ENCODE results near the gene CERS6. TPM values are rescaled to one million over a fixed set of nuclear protein-coding genes. Genes with fewer than 3 reads are reported as not detected.

The CERS6 gene
- total RNA-seq, 1 donor from 2014 or later: 36.4 TPM

GRCh38 chr2:168573128-168573903 lies 117.2 kb downstream of the CERS6 start:
- Mint-ChIP-seq H3K9me3 (ENCODE audit: unreplicated experiment) (no peaks in the 10 kb centered on the region), H3K27ac (ENCODE audit: unreplicated experiment) (no peak overlapping the region), H3K4me1 (ENCODE audit: unreplicated experiment) (peaks cover 33% of the 10 kb centered on the region), H3K27me3 (ENCODE audit: unreplicated experiment) (no peaks in the 10 kb centered on the region), H3K36me3 (ENCODE audit: low read depth, unreplicated experiment) (peaks cover 15% of the 10 kb centered on the region), H3K4me3 (ENCODE audit: unreplicated experiment) (no peak overlapping the region)
- TF ChIP-seq, protein P1, sequence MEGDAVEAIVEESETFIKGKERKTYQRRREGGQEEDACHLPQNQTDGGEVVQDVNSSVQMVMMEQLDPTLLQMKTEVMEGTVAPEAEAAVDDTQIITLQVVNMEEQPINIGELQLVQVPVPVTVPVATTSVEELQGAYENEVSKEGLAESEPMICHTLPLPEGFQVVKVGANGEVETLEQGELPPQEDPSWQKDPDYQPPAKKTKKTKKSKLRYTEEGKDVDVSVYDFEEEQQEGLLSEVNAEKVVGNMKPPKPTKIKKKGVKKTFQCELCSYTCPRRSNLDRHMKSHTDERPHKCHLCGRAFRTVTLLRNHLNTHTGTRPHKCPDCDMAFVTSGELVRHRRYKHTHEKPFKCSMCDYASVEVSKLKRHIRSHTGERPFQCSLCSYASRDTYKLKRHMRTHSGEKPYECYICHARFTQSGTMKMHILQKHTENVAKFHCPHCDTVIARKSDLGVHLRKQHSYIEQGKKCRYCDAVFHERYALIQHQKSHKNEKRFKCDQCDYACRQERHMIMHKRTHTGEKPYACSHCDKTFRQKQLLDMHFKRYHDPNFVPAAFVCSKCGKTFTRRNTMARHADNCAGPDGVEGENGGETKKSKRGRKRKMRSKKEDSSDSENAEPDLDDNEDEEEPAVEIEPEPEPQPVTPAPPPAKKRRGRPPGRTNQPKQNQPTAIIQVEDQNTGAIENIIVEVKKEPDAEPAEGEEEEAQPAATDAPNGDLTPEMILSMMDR (IDR thresholded peaks at IDR 0.05; ENCODE audit: unreplicated experiment): no peak
- DNase-seq (ENCODE audit: low spot score): no peak

DNA sequence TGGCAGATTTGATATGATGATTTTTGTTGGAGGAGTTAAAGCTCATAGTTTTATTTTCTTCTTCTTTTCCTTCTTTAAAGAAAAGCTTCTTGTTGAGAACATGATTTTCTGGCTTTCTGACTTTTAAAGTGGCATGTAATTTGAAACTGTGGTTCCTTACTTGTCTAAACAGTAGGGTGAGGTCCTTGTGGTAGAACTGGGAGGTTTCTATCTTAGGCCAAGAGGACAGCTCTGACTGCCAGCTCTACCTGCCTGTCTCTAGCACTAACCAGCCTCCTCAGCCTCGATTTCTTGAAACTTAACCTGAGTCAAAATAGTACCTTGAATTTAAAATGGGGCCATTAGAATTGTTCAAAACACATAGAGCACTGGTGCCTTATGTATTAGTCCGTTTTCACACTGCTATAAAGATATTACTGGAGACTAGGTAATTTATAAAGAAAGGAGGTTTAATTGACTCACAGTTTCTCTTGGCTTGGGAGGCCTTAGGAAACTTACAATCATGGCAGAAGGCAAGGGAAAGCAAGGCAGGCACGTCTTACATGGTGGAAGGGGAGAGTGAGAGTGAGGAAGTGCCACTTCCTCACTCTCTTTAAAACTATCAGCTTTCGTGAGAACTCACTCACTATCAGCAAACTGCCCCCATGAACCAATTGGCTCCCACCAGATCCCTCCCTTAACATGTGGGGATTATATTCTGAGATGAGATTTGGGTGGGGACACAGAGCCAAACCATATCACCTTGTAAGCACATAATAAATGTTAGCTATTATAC lies 119.0 kb downstream of the CERS6 start:
- Mint-ChIP-seq H3K27me3 (ENCODE audit: unreplicated experiment) (no peaks in the 10 kb centered on the region), H3K9me3 (ENCODE audit: unreplicated experiment) (no peaks in the 10 kb centered on the region), H3K36me3 (ENCODE audit: low read depth, unreplicated experiment) (peaks cover 8% of the 10 kb centered on the region), H3K27ac (ENCODE audit: unreplicated experiment) (no peak overlapping the region), H3K4me3 (ENCODE audit: unreplicated experiment) (no peak overlapping the region), H3K4me1 (ENCODE audit: unreplicated experiment) (peaks cover 24% of the 10 kb centered on the region)
- TF ChIP-seq, protein P1 (IDR thresholded peaks at IDR 0.05; ENCODE audit: unreplicated experiment): no peak
- DNase-seq (ENCODE audit: low spot score): no peak

DNA sequence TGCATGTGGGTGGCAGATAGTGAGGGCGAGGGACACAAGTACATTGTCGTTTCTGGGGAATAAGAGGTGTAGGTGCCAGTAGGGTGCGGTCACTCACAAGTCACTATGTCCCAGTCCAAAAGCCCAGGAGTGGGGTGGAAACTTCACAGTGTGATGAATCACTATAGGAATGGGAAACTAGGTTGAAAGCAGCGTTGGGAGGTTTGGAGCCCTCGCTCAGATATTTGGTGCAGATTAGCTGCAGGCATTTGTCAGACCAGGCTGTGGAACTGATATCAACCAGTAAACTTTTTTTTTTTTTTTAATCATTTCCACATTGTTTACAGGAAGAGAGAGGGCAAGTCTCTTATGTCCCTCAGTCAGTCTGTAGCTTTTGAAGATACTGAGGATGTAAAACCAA lies 121.8 kb downstream of the CERS6 start:
- Mint-ChIP-seq H3K4me3 (ENCODE audit: unreplicated experiment) (no peak overlapping the region), H3K27me3 (ENCODE audit: unreplicated experiment) (peaks cover under 1% of the 10 kb centered on the region), H3K27ac (ENCODE audit: unreplicated experiment) (no peak overlapping the region), H3K36me3 (ENCODE audit: low read depth, unreplicated experiment) (peaks cover 6% of the 10 kb centered on the region), H3K4me1 (ENCODE audit: unreplicated experiment) (peaks cover 7% of the 10 kb centered on the region), H3K9me3 (ENCODE audit: unreplicated experiment) (no peaks in the 10 kb centered on the region)
- DNase-seq (ENCODE audit: low spot score): no peak
- TF ChIP-seq, protein P1 (IDR thresholded peaks at IDR 0.05; ENCODE audit: unreplicated experiment): no peak

DNA sequence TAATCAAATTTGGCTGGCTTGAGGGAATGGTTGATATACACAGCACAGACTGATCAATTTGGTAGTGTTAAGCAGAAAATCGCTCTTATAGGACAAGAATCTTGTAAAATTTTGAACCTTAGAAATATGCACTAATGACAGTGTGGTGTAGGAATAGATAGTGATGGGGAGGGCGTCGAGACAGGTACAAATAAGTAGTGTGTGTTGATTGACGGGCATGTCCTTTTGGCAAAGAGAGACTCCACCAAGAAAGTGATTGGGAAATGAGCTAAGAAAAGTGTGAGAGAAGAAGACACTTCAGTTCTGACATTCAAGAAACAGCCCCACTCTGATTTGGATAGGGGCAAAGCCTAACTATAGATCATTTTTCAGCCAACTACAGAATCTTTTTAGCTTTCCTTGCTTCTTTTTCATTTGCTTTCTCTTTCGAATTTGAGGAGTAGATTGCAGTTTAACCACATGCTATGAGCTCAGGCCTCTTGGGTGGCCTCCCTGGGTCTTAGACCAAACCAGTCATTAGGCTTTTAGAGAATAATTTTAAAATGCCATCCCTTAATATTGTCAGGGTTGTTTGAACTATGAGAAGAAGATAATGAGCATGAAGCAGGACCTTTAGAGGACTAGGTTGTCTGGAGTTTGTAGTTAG lies 127.1 kb downstream of the CERS6 start:
- TF ChIP-seq, protein P1 (IDR thresholded peaks at IDR 0.05; ENCODE audit: unreplicated experiment): no peak
- no peak overlapping the region for H3K27ac Mint-ChIP-seq (ENCODE audit: unreplicated experiment)
- H3K27me3 Mint-ChIP-seq (ENCODE audit: unreplicated experiment): peaks cover 2% of the 10 kb centered on the region
- no peaks in the 10 kb centered on the region for H3K36me3 Mint-ChIP-seq (ENCODE audit: low read depth, unreplicated experiment)
- DNase-seq (ENCODE audit: low spot score): no peak
- no peaks in the 10 kb centered on the region for H3K9me3 Mint-ChIP-seq (ENCODE audit: unreplicated experiment)
- H3K4me1 Mint-ChIP-seq (ENCODE audit: unreplicated experiment): peaks cover 3% of the 10 kb centered on the region
- no peak overlapping the region for H3K4me3 Mint-ChIP-seq (ENCODE audit: unreplicated experiment)

Measured in endothelial cell (in vitro differentiated cells).